ENCODE results near the gene METTL15. TPM values are rescaled to one million over a fixed set of nuclear protein-coding genes. Genes with fewer than 3 reads are reported as not detected.
"Not testable (repeated sequence)": the region's sequence is repeated elsewhere in the genome, so short reads cannot be mapped to it uniquely, and the experiment has no call there.

The METTL15 gene
- total RNA-seq, 1 donor from 2014 or later: 29.3 TPM

DNA sequence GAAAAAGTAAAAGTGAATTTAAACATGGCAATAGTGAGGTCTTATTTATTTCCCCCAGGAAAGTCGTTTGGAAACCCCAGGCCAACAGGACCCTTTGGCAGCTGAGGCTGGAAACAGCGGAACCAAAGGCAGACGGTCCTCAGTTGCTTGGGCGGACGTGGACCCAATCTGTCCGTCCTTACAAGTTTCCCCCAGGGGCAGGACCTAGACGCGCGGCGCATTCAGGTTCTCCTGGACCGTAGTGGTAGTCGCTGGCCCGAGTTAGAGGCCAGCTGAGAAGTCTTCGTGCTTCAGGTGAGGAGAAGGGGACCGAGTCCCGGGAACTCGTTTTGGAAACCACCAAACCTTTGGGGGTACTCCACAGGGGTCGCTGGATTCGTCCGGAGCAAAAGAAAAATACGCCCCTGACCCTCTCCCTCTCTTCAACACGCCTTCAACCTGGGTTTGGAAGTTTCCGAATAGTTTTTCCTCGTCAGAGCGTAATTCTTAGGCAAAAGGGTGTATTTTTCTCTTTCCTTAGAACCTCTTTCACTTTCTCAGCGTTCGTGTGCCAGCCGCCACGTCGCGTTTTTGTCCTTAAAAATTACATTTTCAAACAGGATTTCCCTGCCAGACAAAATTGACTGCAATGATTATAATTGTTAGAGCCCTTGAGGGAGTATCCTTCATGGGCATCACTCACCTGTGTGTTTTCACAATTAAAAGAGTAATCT lies 2.1 kb downstream of the METTL15 start:
- peak; percentile 85 for DNase-seq

DNA sequence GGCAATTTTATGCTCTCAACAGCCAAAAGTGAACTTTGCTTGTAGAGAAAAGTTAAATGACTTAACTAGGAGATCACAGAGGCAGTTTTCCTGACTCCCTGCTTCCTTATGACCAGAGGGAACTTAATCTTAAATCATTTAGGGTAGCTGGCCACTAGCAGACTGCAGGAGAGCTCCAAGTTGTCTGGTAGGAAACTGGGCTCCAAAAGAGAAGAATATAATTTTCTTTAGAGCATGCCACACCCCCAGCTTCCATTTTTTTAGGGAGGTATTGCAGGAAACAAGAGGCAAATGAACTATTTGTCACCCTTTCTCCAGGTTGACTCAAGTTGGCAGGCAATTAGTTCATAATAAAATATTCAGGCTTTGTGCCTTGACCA lies 2.6 kb downstream of the METTL15 start:
- DNase-seq: no peak

DNA sequence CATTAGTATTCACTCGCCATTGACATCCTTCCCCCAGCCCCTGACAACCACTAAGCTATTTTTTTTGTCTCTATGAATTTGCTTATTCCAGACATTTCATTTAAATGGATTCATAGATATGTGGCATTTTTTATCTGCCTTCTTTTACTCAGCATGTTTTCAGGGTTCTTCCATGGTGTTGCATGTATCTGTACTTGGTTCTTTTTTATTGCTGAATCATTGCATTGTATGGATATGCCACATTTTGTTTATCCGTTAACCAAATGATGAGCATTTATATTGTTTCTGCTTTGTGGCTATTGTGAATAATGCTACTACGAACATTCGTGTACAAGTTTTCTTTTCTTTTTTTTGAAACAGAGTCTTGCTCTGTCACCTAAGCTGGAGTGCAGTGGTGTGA lies 5.9 kb downstream of the METTL15 start:
- no peak for DNase-seq

DNA sequence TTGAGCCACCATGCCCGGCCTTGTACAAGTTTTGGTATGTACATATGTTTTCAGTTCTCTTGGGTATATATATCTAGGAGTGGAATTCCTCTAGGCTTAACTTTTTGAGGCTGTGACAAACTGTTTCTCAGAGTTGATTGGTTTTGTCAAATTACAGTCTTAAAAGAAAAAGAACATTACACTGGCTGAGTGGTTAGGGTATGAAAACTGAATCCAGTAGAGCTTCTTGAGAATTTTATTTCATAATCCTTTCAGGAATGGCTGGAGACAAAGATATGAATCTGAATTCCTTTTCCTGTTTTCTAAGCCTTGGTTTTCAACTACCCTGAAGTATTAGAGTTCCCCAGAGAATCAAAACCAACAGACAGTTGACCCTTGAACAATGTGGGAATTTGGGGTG lies 6.5 kb downstream of the METTL15 start:
- DNase-seq: no peak

DNA sequence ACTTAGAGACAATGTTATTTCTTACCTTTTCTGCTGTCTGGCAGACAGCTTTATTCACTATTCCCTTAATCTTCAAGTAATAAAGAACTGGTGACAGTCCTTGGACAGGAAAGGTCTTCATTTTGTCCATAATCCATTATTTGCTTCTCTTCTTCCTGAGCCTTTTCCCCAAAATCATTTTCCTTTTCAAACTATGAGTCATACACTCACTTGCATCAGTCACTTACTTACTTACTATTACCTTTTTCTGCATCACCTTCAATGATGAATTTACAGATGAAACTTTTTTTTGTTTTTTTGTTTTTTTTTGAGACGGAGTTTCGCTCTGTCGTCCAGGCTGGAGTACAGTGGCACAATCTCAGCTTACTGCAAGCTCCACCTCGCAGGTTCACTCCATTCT lies 9.5 kb downstream of the METTL15 start:
- DNase-seq: no peak

DNA sequence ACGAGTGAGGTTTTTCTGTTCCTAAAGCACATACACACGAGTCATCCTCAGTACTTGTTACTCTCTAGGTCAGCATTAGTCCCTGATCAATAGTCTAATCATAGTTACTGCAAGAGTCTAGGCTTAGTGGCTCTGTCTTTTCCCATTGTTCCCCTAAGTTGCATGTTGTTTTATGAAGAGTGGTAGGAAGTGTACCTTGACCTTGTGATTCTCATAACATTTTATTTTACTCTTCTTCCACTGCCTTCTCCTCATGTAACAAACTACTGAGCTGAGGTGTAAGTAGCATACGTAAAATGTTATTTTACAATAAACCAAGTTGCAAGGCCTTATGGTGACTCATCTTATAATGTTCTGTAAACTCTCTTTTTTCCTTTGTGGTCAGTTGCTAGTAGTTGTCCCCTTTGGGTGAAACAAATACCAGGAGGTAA lies 15.0 kb downstream of the METTL15 start:
- DNase-seq: no peak

DNA sequence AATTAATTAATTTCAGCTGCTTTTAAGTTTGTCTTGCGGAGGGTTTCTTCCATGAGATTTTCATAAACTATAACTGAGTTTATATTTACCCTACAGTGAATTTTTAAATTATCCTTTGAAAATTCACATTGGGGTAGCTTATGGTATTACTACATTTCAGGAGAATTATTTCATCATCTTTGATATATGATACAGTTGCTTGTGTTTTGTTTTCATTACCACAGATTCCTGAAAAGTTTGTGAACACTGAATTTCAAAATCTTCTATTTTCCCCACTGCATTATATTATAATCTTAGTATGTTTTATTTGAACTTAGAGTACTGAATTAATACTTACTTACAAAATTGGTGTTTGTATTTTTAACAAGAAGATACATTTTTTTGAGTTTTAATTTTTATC lies 24.4 kb downstream of the METTL15 start:
- no peak for DNase-seq

DNA sequence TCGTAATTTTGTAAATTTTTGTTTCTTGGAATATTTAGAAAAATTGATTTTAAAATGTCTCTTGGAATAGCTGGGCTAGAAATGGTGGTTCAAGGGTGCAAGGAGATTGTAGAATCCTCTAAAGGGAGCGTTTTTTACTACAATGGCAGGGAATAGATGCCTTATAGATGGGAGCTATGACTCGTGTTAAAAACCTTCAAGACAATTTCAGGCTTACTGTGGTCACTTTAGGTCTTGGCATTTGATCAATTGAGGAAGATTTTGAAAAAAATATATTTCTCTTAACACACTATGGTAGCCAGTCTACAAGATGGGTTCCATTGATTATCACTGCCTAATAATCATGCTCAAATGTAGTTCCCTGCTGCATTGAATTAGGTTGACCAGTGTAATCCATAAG lies 25.0 kb downstream of the METTL15 start:
- DNase-seq: no peak

DNA sequence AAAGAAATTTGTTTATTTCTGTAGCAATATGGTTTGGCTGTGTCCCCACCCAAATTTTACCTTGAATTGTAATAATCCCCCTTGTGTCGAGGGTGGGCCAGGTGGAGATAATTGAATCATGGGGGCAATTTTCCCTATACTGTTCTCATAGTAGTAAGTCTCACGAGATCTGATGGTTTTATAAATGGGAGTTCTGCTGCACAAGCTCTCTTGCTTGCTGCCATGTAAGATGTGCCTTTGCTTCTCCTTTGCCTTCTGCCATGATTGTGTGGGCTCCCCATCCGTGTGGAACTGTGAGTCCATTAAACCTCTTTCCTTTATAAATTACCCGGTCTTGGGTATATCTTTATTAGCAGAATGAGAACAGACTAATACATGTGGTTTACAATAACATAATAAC lies 28.0 kb downstream of the METTL15 start:
- not testable (repeated sequence) for DNase-seq

DNA sequence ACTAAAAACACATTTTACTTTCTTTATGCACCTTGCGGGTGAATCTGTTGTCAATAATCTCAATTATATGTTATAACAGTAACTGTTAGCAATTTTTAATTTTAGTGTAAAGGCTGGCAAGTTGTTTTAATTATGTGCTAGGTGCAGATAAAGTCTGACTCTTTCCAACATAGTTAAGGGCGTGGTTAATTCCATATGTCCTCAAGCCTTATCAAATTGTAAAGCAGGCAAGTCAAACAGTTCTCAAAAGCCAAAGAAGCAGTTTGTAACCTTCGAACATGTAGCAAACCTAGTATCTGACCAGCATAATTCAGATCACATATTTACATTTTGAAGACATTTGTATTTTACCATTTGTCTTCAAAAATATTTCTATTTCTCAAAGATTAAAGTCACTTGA lies 29.2 kb downstream of the METTL15 start:
- DNase-seq: no peak

DNA sequence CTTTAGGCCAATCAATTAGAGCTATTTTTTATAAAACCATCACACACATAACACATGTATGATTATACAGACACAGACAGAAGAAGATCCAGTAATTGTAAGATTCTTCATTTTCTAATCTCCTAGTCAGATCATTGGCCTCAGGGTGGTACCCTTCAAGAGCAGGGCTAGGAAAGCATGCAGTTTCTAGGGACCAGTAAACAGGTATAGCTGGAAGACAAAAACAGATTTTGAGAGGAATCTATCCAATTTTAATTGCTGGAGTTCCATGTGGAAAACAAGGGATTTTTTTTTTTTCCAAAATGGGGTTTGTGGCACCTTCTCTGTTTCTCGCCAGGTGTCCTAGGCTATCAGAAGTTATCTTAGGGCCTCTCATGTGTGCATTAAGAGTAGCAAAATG lies 29.6 kb downstream of the METTL15 start:
- DNase-seq: no peak

DNA sequence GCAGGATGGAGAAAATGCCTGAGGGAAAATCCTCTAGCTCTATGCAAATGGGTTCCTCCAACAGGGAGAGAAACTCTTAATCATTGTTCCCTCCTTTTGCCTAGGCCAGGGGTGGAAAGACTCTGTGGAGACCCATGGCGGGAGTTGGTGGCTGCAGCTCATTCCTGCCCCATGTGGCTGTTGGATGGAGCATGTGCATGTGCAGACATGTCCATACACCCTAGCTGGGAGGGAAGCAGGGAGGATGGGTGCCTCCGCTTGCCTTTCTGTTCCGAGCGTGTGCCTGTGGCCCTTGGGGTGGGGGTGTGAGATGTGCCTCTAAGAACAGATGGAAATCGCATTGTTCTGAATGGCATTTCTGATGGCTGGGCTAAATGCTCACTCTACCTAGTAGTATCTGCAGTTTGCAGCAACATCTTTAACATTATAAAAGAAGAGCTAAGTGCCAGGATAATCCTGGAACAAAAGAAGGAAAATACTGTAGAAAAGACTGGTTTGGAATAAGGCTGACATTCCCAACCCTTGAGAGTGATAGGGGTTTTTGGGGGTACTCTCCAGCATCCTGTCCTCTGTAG lies 31.7 kb downstream of the METTL15 start:
- no peak for DNase-seq

DNA sequence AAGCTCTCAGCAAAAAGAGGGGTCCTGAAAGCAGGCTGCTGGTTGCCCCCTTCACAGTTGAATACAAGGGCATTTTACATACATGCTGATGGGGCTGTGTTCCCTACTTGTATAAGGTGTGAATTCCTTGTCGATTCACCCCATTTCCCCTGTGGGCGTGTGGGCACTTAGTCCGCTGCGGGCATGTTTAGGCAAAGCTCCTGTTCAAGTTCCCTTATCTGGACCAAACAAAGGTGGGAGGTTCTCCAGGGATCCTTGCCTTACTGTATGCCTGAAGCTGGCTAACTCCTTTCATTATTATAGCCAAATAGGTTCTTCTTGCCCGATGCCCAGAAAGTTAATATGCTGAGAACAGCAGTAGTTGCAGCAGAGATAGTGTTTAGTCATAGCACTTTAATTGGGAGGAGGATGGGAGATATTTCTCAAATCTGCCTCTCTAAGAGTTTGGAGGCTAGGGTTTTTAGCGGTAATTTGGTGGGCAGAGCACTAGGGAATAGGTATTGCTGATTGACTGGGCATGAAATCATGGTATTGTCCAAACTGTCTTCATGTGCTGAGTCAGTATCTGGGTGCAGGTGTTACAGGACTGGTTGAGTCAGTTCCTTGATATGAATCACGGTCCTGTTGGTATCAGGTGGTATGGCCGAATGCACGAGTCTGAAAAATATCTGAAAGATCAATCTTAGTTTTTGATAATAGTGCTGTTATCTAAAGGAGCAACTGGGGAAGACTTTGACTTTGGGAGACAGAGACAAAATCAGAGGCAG lies 32.7 kb downstream of the METTL15 start:
- no peak for DNase-seq

DNA sequence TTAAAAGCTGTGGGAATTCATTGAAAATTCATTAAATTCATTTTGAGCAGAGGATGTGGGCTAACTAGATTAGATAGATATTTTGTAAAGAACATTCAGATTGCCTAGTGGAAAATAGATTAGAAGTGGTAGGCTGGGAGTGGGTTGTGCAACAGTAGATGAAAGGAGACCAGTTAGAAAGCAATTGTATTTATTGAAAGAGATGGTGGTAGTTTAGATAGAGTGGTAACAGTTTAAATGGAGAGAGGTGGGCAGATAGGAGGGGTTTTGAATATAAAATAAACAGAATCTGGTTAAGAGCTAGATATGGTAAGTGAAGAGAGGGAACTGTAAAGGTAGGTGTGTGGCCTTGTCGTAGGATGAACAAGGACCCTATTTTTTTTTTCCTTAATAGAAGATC lies 34.5 kb downstream of the METTL15 start:
- DNase-seq: no peak

DNA sequence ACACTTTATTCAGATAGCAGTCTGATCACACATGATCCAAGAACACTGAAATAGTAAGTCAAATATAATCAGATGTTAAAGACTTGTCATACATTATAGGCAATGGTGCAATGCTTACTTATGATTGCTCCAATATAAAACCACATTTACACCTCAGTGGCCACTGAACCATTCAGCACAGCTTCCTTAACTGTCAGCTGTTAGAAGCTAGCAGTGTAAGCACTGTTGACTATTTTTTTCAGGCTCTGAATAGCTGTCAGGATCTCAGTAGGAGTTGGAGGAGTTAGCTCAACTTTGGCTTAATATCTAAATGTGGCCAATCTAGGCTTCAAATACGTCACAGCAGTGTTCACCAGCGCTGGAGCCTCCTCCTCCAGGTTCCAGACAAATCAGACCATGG lies 36.6 kb downstream of the METTL15 start:
- no peak for DNase-seq

DNA sequence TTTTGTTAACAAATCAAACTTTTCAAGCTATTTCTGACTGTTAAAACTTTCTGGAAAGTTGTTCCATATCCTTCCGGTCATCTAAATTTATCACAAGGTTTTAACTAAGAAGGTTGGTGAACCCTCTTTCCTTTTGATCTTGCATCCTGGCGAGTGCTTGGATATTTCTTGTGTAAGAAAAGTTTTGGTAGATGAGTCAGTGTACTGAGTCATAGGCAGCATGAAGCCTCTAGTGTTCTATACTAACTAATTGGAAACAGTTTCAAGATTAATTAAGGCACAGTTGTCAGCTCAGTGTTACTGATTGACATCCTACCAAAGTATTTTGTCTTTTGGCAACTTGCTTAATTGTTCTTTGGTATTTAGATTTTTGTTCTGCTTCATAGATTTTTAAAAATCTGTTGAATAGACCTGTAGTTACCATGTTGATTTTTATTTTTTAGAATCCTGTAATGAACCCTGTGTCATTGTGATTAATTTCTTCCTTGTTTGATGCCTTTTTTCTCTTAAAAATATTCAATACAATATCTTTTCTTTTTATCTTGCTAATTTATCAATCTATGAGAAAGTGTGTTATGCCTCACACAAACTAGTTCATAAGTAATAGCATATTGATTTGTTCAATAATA lies 38.0 kb downstream of the METTL15 start:
- no peak for DNase-seq

DNA sequence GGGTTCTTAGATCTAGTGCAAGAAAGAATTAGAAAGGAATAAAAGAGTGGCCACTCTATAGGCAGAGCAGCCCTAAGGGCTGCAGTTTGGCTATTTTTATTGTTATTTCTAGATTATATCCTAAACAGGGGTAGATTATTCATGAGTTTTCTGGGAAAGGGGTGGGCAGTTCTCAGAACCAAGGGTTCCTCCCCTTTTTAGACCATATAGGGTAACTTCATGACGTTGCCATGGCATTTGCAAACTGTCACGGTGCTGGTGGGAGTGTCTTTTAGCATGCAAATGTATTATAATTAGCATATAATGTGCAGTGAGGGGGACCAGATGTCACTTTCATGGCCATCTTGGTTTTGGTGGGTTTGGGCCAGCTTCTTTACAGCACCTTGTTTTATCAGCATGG lies 44.6 kb downstream of the METTL15 start:
- no peak for DNase-seq

DNA sequence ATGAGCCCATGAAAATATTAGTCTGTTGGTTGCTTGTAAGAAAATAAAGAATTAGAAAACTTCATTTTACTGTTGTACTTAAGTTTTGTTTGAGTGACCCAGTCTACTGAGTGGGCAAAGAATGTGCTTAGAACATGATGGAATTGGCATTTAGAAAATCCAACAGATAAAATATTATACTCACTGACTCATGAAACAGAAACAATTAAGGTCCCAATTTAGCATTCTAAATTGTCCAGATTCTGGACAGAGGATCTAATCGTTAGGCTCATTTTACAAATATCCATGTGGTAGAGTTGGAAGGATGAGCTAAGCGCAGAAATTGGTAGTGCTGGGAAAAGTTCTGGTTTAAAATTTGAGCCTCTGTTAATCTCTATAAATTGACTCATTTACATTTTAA lies 45.4 kb downstream of the METTL15 start:
- DNase-seq: no peak

DNA sequence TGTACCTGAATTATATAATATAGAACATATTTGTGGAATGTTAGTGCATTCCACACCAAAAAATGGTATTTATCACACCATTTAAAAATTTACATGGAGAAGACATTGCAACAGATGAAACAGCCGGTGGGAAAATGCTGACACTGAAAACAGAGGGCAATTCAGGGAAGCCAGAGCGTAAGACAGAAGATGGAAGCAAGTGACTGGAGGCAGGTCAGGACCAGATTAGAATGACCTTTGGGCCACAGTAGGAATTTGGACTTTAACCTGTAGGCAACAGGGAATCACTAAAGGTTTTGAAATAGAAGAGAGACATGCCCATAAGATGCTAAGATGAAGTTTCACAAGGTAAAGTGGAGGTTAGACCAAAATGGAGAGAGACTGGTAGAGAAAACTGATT lies 60.5 kb downstream of the METTL15 start:
- DNase-seq: no peak

DNA sequence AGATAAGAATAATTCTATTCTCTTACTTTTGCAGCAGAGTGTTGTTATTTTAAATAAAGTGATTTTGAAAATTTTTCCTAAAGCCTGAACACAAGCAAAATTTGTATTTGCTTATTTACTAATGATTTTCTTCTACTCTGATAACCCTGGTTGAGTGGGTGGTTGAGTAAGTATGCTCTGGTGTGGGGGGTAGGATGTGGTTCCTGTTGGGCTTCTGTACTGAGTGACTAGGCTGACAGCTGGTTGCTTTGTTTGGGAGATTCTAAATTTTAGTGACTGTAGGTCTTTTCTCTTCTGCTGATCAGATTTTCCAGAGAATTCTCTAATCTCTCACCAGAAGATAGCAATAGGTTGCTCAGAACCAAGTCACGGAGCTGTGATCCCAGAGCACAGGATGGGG lies 61.6 kb downstream of the METTL15 start:
- no peak for DNase-seq

DNA sequence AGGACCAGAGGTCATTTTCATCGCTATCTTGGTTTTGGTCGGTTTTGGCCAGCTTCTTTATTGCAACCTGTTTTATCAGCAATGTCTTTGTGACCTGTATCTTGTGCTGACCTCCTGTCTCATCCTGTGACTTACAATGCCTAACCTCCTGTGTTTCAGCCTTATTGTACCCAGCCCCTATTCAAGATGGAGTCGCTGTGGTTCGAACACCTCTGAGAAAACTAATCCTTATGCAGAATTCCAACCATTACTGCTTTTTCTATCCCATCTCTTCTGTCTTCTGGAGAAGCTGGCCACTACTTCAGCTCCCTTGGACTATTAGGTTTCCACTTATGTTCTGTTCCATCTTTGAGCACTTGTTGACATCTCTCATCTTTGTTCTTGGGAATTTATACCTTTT lies 62.6 kb downstream of the METTL15 start:
- DNase-seq: no peak

DNA sequence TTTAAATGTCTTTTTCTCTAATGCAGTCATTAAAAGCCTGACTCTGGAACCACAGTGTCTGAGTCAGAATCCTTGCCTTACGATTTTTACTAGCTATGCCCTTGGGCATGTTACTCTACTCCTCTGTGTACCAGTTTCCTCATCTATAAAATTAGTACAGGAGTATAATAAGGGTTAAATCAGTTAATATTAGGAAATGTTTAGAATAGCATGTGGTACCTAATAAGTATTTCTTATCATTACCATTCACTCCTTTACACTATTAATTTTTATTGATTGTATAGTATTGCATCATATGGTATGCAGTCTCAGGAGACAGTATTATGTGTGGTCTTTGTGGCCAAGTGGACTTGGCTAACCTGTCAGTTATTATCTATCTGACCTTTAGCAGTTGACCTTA lies 68.2 kb downstream of the METTL15 start:
- DNase-seq: no peak

DNA sequence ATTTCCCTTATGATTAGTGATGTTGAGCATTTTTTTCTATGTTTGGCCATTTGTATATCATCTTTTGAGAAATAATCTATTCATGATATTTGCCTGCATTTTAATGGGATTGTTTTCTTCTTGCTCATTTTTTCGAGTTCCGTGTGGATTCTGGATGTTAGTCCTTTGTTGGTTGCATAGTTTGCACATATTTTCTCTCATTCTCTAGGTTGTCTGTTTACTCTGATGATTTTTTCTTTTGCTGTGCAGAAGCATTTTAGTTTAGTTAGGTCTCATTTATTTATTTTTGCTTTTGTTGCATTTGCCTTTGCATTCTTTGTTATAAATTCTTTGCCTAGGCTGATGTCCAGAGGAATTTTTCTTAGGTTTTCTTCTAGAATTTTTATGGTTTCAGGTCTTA lies 87.3 kb downstream of the METTL15 start:
- no peak for DNase-seq
